ENCODE measurements around the gene HOXA6. TPM values are rescaled to one million over a fixed set of nuclear protein-coding genes. Genes with fewer than 3 reads are reported as not detected.

HOXA6 gene
- total RNA-seq, 1 experiment from 2014 or later = not detected

DNA sequence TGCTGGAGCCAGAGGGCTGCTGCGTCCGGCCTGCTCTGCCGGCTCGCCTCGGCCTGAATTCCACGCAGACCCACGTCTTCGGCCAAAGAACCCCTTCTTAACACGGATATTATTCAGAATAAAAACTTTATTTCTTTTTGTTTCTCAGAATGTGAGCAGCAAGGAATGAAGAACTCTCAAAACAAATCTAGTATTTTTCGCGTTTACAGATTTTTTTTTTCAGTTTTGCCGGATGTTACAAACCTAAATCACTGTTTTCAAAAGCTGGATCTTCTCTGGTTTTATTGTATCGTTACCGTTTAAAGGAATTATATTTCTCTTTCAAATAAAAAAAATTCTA is 40.7 kb downstream of the HOXA6 start:
- Histone ChIP-seq H4K8ac (replicated peaks; ENCODE audit: insufficient read length, low read depth, low read length) (no peak overlapping the region), H3K14ac (ENCODE audit: insufficient read depth, low read length) (no peak overlapping the region), H2BK20ac (ENCODE audit: low read depth, low read length, poor library complexity, severe bottlenecking) (no peak overlapping the region), H3K9me3 (ENCODE audit: control insufficient read depth, low read depth, low read length) (no peaks in the 10 kb centered on the region), H2BK12ac (ENCODE audit: insufficient read length, low read depth, low read length) (no peak overlapping the region), H3T11ph (ENCODE audit: low read length) (no peak overlapping the region), H3K18ac (ENCODE audit: insufficient read length, low read depth, low read length) (no peak overlapping the region), H3K4ac (ENCODE audit: low read depth, low read length) (no peak overlapping the region), H3K27ac (ENCODE audit: insufficient read length, low read depth, low read length) (no peak overlapping the region), H4K91ac (ENCODE audit: insufficient read length, low read depth, low read length) (no peak overlapping the region), H2BK15ac (ENCODE audit: low read depth, low read length) (no peak overlapping the region), H3K79me2 (ENCODE audit: insufficient read depth, low read length) (no peaks in the 10 kb centered on the region), H2BK5ac (ENCODE audit: insufficient read length, low read length) (no peak overlapping the region), H4K5ac (ENCODE audit: insufficient read length, low read depth, low read length) (no peak overlapping the region), H2AK5ac (ENCODE audit: insufficient read length, low read length) (no peak overlapping the region), H3K23me2 (ENCODE audit: insufficient read length, low read depth, low read length, poor library complexity, severe bottlenecking) (no peaks in the 10 kb centered on the region), H2BK120ac (ENCODE audit: low read depth, low read length, poor library complexity, severe bottlenecking) (no peak overlapping the region), H3K9ac (ENCODE audit: extremely low read depth, insufficient read length, low read length) (no peak overlapping the region), H3K56ac (ENCODE audit: insufficient read length, low read depth, low read length) (no peak overlapping the region), H2AFZ (ENCODE audit: low read length) (no peak overlapping the region), H3K4me1 (ENCODE audit: insufficient read depth, low read length) (no peaks in the 10 kb centered on the region), H3K27me3 (ENCODE audit: insufficient read depth, low read length) (peaks cover 100% of the 10 kb centered on the region), H3K4me2 (ENCODE audit: insufficient read depth, insufficient read length, low read length) (no peak overlapping the region), H3K79me1 (ENCODE audit: insufficient read depth, low read depth, low read length, poor library complexity, severe bottlenecking) (no peaks in the 10 kb centered on the region), H4K20me1 (ENCODE audit: control insufficient read depth, insufficient read depth, insufficient read length) (peaks cover 2% of the 10 kb centered on the region), H3K23ac (ENCODE audit: insufficient read length, low read depth, low read length) (no peak overlapping the region)
- no peak for DNase-seq
- no peak for TF ChIP-seq CTCF (conservative IDR thresholded peaks at IDR 0.05)
- Mint-ChIP-seq H3K9me3 (peaks cover 6 to 7% of the 10 kb centered on the region in 2 experiments; a peak in 4 of 5 replicates), H3K4me1 (peaks cover 7 to 27% of the 10 kb centered on the region in 2 experiments), H3K4me3 (no peak overlapping the region), H3K36me3 (ENCODE audit: insufficient read depth in 1 of 3, low read depth in 3 of 3) (no peaks in the 10 kb centered on the region; a peak in 1 of 7 replicates), H3K27ac (no peak overlapping the region), H3K27me3 (ENCODE audit: low read depth) (peaks cover 100% of the 10 kb centered on the region)
- no CpG with 5 or more reads among the region's 14 CpGs for WGBS (ENCODE audit: extremely low coverage, insufficient read length, low lambda C conversion rate)

Measured in H9 (cell line).